Measurements from ENCODE around the gene LMO1.

The LMO1 gene

DNA sequence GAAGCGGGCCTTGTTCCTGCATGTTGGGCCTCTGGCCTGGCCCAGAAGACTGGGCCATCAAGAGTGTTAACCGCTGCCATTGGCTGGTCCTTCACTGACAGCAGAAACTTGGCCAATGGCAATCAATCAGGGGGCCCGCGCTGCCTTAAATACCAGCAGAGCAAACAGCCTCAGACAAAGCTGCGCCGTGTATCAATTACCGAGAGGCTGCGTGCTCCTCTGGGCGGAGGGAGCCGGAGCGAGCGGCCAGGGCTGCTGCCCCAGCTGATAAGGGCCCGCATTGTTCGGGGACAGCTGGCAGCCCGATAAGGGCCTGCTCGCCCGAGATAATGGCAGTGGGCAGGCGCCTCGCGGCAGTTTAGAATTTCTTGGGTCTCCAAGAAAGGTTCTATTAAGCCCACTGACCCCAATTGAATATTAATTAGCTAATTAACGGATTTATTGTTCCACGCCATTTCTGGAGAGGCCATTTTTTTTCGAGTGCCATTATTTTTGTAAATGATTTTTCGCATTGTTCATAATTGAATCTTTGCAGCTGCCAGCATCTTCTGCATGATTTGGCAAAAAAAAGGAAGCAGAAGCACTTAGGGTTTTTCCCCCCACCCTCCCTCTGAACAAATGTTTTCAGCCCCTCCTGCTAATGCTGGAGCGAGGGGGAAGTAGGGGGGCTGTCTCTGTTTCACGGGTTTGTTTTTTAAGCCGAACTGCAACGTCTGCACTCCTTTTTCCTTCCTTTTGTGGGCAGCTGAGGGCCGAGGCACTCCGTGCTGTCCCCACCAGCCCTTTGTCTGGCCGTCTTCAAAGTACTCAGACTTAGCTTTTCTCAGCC is 57.2 kb downstream of the LMO1 start:
- Mint-ChIP-seq H3K27ac (no peak overlapping the region), H3K4me3 (no peak overlapping the region), H3K9me3 (no peaks in the 10 kb centered on the region), H3K36me3 (ENCODE audit: low read depth) (no peaks in the 10 kb centered on the region), H3K27me3 (ENCODE audit: low read depth) (peaks cover 29% of the 10 kb centered on the region), H3K4me1 (ENCODE audit: low read depth) (no peaks in the 10 kb centered on the region)

GRCh38 chr11:8205566-8205965 is 58.1 kb downstream of the LMO1 start:
- no peak overlapping the region for H3K4me3 Mint-ChIP-seq
- H3K27me3 Mint-ChIP-seq (ENCODE audit: low read depth), result peaks cover 29% of the 10 kb centered on the region
- no peak overlapping the region for H3K27ac Mint-ChIP-seq
- H3K36me3 Mint-ChIP-seq (ENCODE audit: low read depth), result no peaks in the 10 kb centered on the region
- H3K9me3 Mint-ChIP-seq, result no peaks in the 10 kb centered on the region
- no peaks in the 10 kb centered on the region for H3K4me1 Mint-ChIP-seq (ENCODE audit: low read depth)

DNA sequence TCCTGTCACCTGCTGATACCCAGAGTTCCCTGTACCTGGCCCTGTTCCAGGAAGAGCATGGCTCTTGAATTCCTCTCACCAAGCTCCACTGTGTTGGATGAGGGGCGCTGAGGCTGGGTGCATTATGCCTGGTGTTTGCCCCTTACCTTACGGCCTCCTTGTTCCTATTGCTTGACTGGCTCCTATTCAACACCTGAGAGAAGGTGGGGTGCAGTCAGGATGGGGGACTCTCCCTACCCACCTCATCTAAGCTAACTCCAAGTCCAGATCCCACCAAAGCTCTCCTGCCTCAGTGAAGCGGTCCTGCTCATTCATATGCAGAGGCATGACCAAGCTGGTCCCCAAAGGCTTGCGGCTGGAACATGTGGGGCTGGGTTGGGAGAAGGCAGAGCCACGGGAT is 59.1 kb downstream of the LMO1 start:
- peaks cover 29% of the 10 kb centered on the region for H3K27me3 Mint-ChIP-seq (ENCODE audit: low read depth)
- H3K9me3 Mint-ChIP-seq, result no peaks in the 10 kb centered on the region
- H3K4me1 Mint-ChIP-seq (ENCODE audit: low read depth), result no peaks in the 10 kb centered on the region
- no peak overlapping the region for H3K27ac Mint-ChIP-seq
- H3K36me3 Mint-ChIP-seq (ENCODE audit: low read depth), result no peaks in the 10 kb centered on the region
- no peak overlapping the region for H3K4me3 Mint-ChIP-seq

DNA sequence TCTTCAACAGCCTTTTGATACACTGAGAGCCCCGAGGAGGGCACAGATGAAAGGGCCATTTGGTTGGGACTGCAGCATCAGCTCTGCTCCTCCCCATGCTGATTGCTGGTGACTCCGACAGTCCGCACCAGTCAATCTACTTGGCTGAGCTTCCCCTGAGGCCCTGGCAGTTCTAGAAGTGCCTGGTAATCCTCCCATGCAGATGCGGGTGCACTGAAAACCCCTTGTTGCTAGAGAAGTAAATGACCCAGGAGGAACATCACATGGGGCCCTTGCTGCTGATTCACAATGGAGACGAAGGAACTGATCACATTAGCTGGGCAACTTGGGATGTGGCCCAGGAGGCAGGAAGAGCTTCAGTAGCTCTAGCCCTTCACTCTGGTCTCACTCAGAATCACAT is 59.7 kb downstream of the LMO1 start:
- no peaks in the 10 kb centered on the region for H3K4me1 Mint-ChIP-seq (ENCODE audit: low read depth)
- H3K27me3 Mint-ChIP-seq (ENCODE audit: low read depth), result peaks cover 29% of the 10 kb centered on the region
- no peaks in the 10 kb centered on the region for H3K36me3 Mint-ChIP-seq (ENCODE audit: low read depth)
- H3K4me3 Mint-ChIP-seq, result no peak overlapping the region
- H3K9me3 Mint-ChIP-seq, result no peaks in the 10 kb centered on the region
- no peak overlapping the region for H3K27ac Mint-ChIP-seq

- Mint-ChIP-seq H3K27ac (no peak overlapping the region), H3K4me1 (ENCODE audit: low read depth) (no peaks in the 10 kb centered on the region), H3K9me3 (no peaks in the 10 kb centered on the region), H3K36me3 (ENCODE audit: low read depth) (no peaks in the 10 kb centered on the region), H3K27me3 (ENCODE audit: low read depth) (peaks cover 29% of the 10 kb centered on the region), H3K4me3 (no peak overlapping the region)
These were observed 60.3 kb downstream of the LMO1 start for GRCh38 chr11:8203414-8203715.

GRCh38 chr11:8202516-8203413 is 60.9 kb downstream of the LMO1 start:
- H3K36me3 Mint-ChIP-seq (ENCODE audit: low read depth), result no peaks in the 10 kb centered on the region
- H3K27me3 Mint-ChIP-seq (ENCODE audit: low read depth), result peaks cover 24% of the 10 kb centered on the region

DNA sequence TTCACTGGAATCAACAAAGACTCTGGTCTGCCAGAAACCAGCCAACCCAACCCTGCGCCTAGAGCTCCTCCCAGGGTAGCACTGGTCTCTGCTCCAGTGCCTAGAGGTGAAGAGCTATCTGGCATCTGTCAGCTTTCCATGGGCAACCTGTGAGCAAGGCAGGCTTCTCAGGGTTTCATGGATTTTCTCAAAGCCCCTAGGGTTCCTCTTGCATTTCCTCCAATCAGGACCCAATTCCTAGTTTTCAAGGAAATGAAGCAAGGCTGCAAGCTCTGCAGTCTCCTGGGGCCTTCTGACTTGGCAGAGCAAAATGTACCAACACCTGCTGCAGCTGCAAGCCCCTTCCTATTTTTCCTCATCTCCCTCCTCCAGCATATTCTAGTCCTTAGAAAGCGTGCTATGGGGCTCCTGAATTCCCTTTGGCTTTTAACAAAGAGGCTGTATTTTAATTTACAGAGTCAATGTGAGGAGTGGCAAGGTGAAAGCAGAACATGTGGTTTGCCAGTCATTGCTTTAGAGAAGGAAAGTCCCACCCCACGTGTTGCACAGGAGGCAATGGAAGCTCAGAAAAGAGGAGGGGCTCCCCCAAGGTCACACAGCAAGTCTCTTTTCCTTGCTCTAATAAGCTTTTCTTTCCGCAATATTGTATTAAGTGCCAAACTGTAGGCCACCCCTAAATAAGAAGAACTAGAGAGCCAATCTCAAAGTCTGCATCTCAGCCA is 61.9 kb downstream of the LMO1 start:
- no peaks in the 10 kb centered on the region for H3K36me3 Mint-ChIP-seq (ENCODE audit: low read depth)
- peaks cover 23% of the 10 kb centered on the region for H3K27me3 Mint-ChIP-seq (ENCODE audit: low read depth)
- H3K9me3 Mint-ChIP-seq, result no peaks in the 10 kb centered on the region
- H3K27ac Mint-ChIP-seq, result no peak overlapping the region
- no peaks in the 10 kb centered on the region for H3K4me1 Mint-ChIP-seq (ENCODE audit: low read depth)
- no peak overlapping the region for H3K4me3 Mint-ChIP-seq

More at GRCh38 chr11:8202516-8203413, 60.9 kb downstream of the LMO1 start:
- H3K9me3 Mint-ChIP-seq, result no peaks in the 10 kb centered on the region
- no peaks in the 10 kb centered on the region for H3K4me1 Mint-ChIP-seq (ENCODE audit: low read depth)
- H3K4me3 Mint-ChIP-seq, result no peak overlapping the region
- H3K27ac Mint-ChIP-seq, result no peak overlapping the region

GRCh38 chr11:8199676-8200075 is 64.0 kb downstream of the LMO1 start:
- no peak overlapping the region for H3K4me3 Mint-ChIP-seq
- no peak overlapping the region for H3K27ac Mint-ChIP-seq
- H3K27me3 Mint-ChIP-seq (ENCODE audit: low read depth), result peaks cover 9% of the 10 kb centered on the region
- no peaks in the 10 kb centered on the region for H3K9me3 Mint-ChIP-seq
- H3K36me3 Mint-ChIP-seq (ENCODE audit: low read depth), result no peaks in the 10 kb centered on the region
- no peaks in the 10 kb centered on the region for H3K4me1 Mint-ChIP-seq (ENCODE audit: low read depth)

GRCh38 chr11:8196749-8197148 is 66.9 kb downstream of the LMO1 start:
- Mint-ChIP-seq H3K4me3 (no peak overlapping the region), H3K9me3 (no peaks in the 10 kb centered on the region), H3K36me3 (ENCODE audit: low read depth) (no peaks in the 10 kb centered on the region), H3K4me1 (ENCODE audit: low read depth) (no peaks in the 10 kb centered on the region), H3K27me3 (ENCODE audit: low read depth) (peaks cover 8% of the 10 kb centered on the region), H3K27ac (no peak overlapping the region)

DNA sequence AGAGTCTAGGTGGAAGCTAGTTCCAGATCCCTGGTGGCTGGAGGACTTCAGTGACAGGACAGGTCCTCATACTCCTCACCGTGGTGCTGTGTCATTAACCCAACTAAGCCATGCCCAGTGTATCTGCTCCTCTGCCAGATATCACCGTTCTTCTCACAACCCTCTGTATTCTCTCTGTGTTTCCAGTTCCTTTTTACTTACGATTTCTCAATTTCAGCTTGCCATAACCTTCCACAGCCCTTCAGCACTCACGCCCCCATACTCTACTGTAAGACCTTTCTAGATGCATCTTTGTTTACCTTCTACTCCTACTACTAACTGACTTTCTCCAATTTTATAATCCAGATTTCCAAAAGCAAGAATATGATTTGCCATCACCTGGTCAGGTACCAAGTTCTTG is 68.7 kb downstream of the LMO1 start:
- Mint-ChIP-seq H3K9me3 (no peaks in the 10 kb centered on the region), H3K4me1 (ENCODE audit: low read depth) (no peaks in the 10 kb centered on the region), H3K4me3 (no peak overlapping the region), H3K27me3 (ENCODE audit: low read depth) (peaks cover 8% of the 10 kb centered on the region), H3K27ac (no peak overlapping the region), H3K36me3 (ENCODE audit: low read depth) (no peaks in the 10 kb centered on the region)

DNA sequence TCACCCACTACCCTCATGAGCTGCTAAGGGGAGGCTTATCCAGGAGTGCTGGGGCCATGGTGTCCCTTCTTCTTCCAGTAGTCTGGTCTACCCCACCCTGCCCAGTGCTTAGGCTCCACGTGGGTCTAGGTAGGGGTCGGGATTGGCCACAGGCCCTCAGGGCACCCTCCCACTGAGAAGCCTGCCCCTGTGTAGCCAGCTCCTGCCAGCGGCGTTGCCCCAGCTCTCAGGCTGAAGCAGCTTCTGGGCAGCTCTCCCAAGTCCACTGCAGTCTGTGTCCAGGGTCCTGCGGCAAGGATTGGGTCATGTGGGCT is 70.8 kb downstream of the LMO1 start:
- H3K4me3 Mint-ChIP-seq, result no peak overlapping the region
- H3K4me1 Mint-ChIP-seq (ENCODE audit: low read depth), result no peaks in the 10 kb centered on the region
- H3K27ac Mint-ChIP-seq, result no peak overlapping the region

DNA sequence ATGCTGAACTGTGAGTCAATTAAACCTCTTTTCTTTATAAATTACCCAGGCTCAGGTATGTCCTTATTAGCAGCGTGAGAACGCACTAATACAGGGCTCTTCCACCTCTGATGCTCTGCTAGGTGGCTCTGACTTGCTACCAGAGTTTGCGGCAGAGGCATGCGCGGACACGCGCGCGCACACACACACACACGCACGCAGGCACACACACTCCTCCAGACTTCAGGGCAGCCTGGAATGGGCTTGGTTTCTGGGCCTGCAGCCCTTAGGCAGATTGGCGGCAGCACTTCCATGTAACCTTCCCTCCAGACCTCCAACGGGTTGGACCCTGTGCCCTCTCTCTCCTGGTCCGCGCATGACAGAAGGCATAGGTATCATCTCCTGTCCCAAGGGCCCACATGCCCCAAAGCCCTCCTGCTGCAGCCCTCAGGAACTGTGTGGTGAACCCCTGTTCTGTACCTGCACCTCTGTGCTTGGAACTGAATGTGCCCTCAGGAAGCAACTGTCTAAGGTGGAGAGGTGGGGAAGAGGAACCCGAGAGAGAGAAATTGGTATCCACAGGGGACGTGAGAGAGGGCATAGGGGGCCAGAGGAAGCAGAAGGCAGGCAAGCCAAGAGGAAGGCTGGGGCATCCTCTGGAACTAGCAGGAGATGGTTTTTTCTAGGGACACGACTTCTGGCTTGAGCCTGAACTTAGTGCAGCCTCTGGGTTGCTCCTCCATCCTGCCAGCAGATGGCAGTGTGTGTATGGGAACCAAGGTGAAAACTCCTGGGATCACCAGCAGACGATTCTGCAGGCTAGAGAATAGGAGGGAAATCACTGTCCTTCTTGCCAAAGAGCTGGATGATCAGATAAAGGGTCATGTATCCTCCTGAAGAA is 71.4 kb downstream of the LMO1 start:
- Mint-ChIP-seq H3K4me3 (no peak overlapping the region), H3K27me3 (ENCODE audit: low read depth) (peaks cover 8% of the 10 kb centered on the region), H3K27ac (no peak overlapping the region), H3K4me1 (ENCODE audit: low read depth) (no peaks in the 10 kb centered on the region), H3K36me3 (ENCODE audit: low read depth) (no peaks in the 10 kb centered on the region), H3K9me3 (no peaks in the 10 kb centered on the region)

More for the DNA sequence above, 70.8 kb downstream of the LMO1 start:
- Mint-ChIP-seq H3K9me3 (no peaks in the 10 kb centered on the region), H3K27me3 (ENCODE audit: low read depth) (peaks cover 8% of the 10 kb centered on the region), H3K36me3 (ENCODE audit: low read depth) (no peaks in the 10 kb centered on the region)

GRCh38 chr11:8190431-8190830 is 73.2 kb downstream of the LMO1 start:
- Mint-ChIP-seq H3K27ac (no peak overlapping the region), H3K4me3 (no peak overlapping the region), H3K27me3 (ENCODE audit: low read depth) (no peaks in the 10 kb centered on the region), H3K36me3 (ENCODE audit: low read depth) (no peaks in the 10 kb centered on the region), H3K4me1 (ENCODE audit: low read depth) (no peaks in the 10 kb centered on the region), H3K9me3 (no peaks in the 10 kb centered on the region)

- Mint-ChIP-seq H3K27me3 (ENCODE audit: low read depth) (no peaks in the 10 kb centered on the region), H3K9me3 (no peaks in the 10 kb centered on the region), H3K36me3 (ENCODE audit: low read depth) (no peaks in the 10 kb centered on the region), H3K4me3 (no peak overlapping the region), H3K4me1 (ENCODE audit: low read depth) (no peaks in the 10 kb centered on the region), H3K27ac (no peak overlapping the region)
These were observed 77.2 kb downstream of the LMO1 start for GRCh38 chr11:8186429-8186828.
